K562 (cell line): Measurements from ENCODE around the gene RABL6. TPM values are rescaled to one million over a fixed set of nuclear protein-coding genes. Genes with fewer than 3 reads are reported as not detected.

Source experiments
- ARID1B ChIP-seq: fragments of 450-650 bp; IDR thresholded peaks from 2 replicates; pipeline ENCODE4 v1.6.1; 2016; ENCODE audit warnings: antibody characterized with exemption, mild to moderate bottlenecking, inconsistent platforms
- KLF1 ChIP-seq: fragments of 450-650 bp; IDR thresholded peaks from 2 replicates; pipeline ENCODE4 v1.6.1; 2016; ENCODE audit warnings: missing genetic modification characterization, missing compliant biosample characterization
- MBD2 ChIP-seq: sonication (generic); IDR thresholded peaks from 2 replicates; pipeline ENCODE4 v1.6.1; 2016; ENCODE audit warnings: low read depth, borderline replicate concordance
- NFRKB ChIP-seq: fragments of 450-650 bp; IDR thresholded peaks from 2 replicates; pipeline ENCODE4 v1.6.1; 2016; ENCODE audit warnings: low read depth
- PML ChIP-seq: IDR thresholded peaks from 2 replicates; pipeline ENCODE4 v1.6.1; 2012; ENCODE audit warnings: low read length, inconsistent platforms
- POLR2AphosphoS2 ChIP-seq: IDR thresholded peaks from 2 replicates; pipeline ENCODE4 v1.6.1; 2012; ENCODE audit warnings: low read length, improper control_type of control experiment
- POLR2G ChIP-seq: fragments of 200-400 bp; formaldehyde crosslinking; IDR thresholded peaks from 2 replicates; pipeline ENCODE4 v1.6.1; 2017; ENCODE audit warnings: low read depth, mild to moderate bottlenecking, antibody characterized with exemption, low read length, moderate library complexity
- POLR2H ChIP-seq: IDR thresholded peaks from 2 replicates; pipeline ENCODE4 v1.6.1; 2016; ENCODE audit warnings: missing genetic modification characterization, low read depth, mild to moderate bottlenecking, control low read depth, missing compliant biosample characterization, moderate library complexity
- SIRT6 ChIP-seq: IDR thresholded peaks from one replicate; pipeline ENCODE4 v1.6.1; 2012; ENCODE audit warnings: low read depth, mild to moderate bottlenecking, control low read depth, inconsistent platforms, low read length, moderate library complexity
- THRAP3 ChIP-seq: fragments of 450-650 bp; IDR thresholded peaks from 2 replicates; pipeline ENCODE4 v1.6.1; 2016; ENCODE audit warnings: mild to moderate bottlenecking, inconsistent platforms, borderline replicate concordance
- ZNF197 ChIP-seq: fragments of 200-800 bp; sonication (Bioruptor generic); IDR thresholded peaks from 2 replicates; pipeline ENCODE4 v1.6.1; 2016; ENCODE audit warnings: low read depth, missing genetic modification characterization, missing compliant biosample characterization
- polyA plus RNA-seq, 8 experiments: library from polyadenylated mRNA; depleted of rRNA in 4 of 8; stranded (reverse) in 5 of 8; unstranded in 3 of 8; fragments of >200 nt; fragmentation: Nextera tagmentation in 2 of 8; fragmentation: Illumina TruSeq in 1 of 8; extraction: Ambion mirVana in 2 of 8; extraction: Trizol in 1 of 8; gene quantifications; 2 replicates each; pipeline versions ENCODE4 v1.2.1 to v1.2.3, GENCODE V29; 2011 to 2014; ENCODE audit warnings: inconsistent platforms in 1 of 8, missing spikeins in 1 of 8
- total RNA-seq, 7 experiments: library from RNA; depleted of rRNA in 6 of 7; stranded (reverse); fragments of >200 nt in 6 of 7; fragmentation: Illumina TruSeq in 2 of 7; extraction: Trizol in 2 of 7; gene quantifications; 2 replicates each; pipeline versions ENCODE4 v1.2.1 to v1.2.3, GENCODE V29; 2011 to 2021; ENCODE audit warnings: low replicate concordance in 1 of 7
- TF ChIP-seq, protein P1 (sequence below), 2 experiments: IDR thresholded peaks; 2 replicates each; pipeline ENCODE4 v1.6.1; 2011; ENCODE audit warnings: borderline replicate concordance in 1 of 2, control low read depth in 1 of 2, low read depth in 1 of 2, low read length in 1 of 2, mild to moderate bottlenecking in 1 of 2, mixed read lengths in 1 of 2, moderate library complexity in 1 of 2; ENCODE audit not compliant: insufficient read depth in 1 of 2, insufficient read length in 1 of 2, poor library complexity in 1 of 2, severe bottlenecking in 1 of 2; ENCODE audit errors: extremely low read depth in 1 of 2
- TF ChIP-seq, protein P2 (sequence below), 2 experiments: fragments of 450-650 bp; IDR thresholded peaks; 2 replicates each; pipeline ENCODE4 v1.6.1; 2016
- TF ChIP-seq, protein P3 (sequence below): IDR thresholded peaks from 3 replicates; pipeline ENCODE4 v1.6.1; 2011; ENCODE audit warnings: borderline replicate concordance, mild to moderate bottlenecking, moderate library complexity; ENCODE audit not compliant: insufficient read length; ENCODE audit errors: extremely low read depth
- TF ChIP-seq, protein P4 (sequence below): fragments of 250-450 bp; sonication (Bioruptor Pico); IDR thresholded peaks from 2 replicates; pipeline ENCODE4 v1.5.1; 2021; ENCODE audit warnings: mild to moderate bottlenecking
- TF ChIP-seq, protein P5 (sequence below): sonication (generic); formaldehyde crosslinking; IDR thresholded peaks from 2 replicates; pipeline ENCODE4 v1.8.0; 2022; ENCODE audit warnings: missing genetic modification reagents, mild to moderate bottlenecking, borderline replicate concordance

The RABL6 gene
- total and polyA plus RNA-seq, 9 of the 15 experiments (the other 6 are each of a cell fraction or from before 2014, with no cell fraction given), result 5.6 to 181 (median 84.5) TPM

DNA sequence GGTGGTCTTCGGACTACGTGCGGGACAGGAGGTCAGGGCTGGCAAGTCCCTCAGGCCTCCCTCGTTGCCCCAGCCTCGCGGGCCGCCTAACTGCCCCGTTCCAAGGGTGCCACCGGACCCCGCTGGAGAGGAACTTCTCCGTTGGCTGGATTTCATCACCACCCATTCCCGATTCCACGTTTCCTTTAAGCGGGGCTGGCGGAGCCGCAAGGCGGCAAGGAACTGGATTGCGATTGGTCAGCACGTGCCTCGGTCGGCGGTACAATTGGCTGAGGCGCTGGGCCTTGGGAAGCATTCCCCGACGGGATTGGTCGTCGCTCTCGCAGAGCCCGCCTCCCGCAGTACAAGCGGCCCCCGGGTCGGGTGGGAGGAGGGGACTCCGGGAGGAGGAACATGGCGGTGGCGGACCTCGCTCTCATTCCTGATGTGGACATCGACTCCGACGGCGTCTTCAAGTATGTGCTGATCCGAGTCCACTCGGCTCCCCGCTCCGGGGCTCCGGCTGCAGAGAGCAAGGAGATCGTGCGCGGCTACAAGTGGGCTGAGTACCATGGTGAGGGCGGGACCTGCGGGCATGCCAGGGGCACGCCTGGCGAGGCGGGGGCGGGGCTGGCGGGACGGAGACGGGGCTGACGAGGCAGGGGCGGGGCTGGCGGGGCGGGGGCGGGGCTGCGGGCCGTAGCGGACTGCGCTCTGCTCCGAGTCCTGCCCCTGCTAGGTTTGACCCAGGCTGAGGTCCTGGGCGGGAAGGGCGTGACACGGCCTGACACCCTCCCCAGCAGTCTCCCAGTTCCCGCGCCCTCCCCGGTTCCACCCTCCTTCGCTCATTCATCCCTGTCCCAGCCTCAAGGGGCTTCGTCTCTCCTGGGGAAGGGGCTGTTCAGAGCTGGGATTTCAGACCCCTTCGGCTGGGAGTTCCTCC lies 41.6 kb downstream of the RABL6 start, which contains the start of gene PHPT1 (continued):
- TF ChIP-seq, protein P1, sequence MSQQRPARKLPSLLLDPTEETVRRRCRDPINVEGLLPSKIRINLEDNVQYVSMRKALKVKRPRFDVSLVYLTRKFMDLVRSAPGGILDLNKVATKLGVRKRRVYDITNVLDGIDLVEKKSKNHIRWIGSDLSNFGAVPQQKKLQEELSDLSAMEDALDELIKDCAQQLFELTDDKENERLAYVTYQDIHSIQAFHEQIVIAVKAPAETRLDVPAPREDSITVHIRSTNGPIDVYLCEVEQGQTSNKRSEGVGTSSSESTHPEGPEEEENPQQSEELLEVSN (IDR thresholded peaks at IDR 0.05; ENCODE audit: borderline replicate concordance in 1 of 2, extremely low read depth in 1 of 2, insufficient read depth in 1 of 2, insufficient read length in 1 of 2, low read depth in 1 of 2, low read length in 1 of 2, poor library complexity in 1 of 2, severe bottlenecking in 1 of 2), result peak; percentile 81 to 83
- TF ChIP-seq, protein P2, sequence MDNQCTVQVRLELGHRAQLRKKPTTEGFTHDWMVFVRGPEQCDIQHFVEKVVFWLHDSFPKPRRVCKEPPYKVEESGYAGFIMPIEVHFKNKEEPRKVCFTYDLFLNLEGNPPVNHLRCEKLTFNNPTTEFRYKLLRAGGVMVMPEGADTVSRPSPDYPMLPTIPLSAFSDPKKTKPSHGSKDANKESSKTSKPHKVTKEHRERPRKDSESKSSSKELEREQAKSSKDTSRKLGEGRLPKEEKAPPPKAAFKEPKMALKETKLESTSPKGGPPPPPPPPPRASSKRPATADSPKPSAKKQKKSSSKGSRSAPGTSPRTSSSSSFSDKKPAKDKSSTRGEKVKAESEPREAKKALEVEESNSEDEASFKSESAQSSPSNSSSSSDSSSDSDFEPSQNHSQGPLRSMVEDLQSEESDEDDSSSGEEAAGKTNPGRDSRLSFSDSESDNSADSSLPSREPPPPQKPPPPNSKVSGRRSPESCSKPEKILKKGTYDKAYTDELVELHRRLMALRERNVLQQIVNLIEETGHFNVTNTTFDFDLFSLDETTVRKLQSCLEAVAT (IDR thresholded peaks at IDR 0.05), result peak in 1 of 2 experiments; percentile 96; a peak in 3 of 4 replicates
- TF ChIP-seq PML (peak; percentile 50; the same call in 1 of the 2 replicates), ARID1B (peak; percentile 15; the same call in 1 of the 2 replicates), MBD2 (peak; percentile 100), SIRT6 (no peak), NFRKB (peak; percentile 96), POLR2H (tag) (peak; percentile 88), POLR2AphosphoS2 (peak; percentile 94), KLF1 (0 out of 2 replicates have a peak, but pooled peaks have one; percentile 23), THRAP3 (no peak), POLR2G (peak; percentile 86), ZNF197 (no peak)
- TF ChIP-seq, protein P3, sequence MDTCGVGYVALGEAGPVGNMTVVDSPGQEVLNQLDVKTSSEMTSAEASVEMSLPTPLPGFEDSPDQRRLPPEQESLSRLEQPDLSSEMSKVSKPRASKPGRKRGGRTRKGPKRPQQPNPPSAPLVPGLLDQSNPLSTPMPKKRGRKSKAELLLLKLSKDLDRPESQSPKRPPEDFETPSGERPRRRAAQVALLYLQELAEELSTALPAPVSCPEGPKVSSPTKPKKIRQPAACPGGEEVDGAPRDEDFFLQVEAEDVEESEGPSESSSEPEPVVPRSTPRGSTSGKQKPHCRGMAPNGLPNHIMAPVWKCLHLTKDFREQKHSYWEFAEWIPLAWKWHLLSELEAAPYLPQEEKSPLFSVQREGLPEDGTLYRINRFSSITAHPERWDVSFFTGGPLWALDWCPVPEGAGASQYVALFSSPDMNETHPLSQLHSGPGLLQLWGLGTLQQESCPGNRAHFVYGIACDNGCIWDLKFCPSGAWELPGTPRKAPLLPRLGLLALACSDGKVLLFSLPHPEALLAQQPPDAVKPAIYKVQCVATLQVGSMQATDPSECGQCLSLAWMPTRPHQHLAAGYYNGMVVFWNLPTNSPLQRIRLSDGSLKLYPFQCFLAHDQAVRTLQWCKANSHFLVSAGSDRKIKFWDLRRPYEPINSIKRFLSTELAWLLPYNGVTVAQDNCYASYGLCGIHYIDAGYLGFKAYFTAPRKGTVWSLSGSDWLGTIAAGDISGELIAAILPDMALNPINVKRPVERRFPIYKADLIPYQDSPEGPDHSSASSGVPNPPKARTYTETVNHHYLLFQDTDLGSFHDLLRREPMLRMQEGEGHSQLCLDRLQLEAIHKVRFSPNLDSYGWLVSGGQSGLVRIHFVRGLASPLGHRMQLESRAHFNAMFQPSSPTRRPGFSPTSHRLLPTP, result no peak
- TF ChIP-seq, protein P4, sequence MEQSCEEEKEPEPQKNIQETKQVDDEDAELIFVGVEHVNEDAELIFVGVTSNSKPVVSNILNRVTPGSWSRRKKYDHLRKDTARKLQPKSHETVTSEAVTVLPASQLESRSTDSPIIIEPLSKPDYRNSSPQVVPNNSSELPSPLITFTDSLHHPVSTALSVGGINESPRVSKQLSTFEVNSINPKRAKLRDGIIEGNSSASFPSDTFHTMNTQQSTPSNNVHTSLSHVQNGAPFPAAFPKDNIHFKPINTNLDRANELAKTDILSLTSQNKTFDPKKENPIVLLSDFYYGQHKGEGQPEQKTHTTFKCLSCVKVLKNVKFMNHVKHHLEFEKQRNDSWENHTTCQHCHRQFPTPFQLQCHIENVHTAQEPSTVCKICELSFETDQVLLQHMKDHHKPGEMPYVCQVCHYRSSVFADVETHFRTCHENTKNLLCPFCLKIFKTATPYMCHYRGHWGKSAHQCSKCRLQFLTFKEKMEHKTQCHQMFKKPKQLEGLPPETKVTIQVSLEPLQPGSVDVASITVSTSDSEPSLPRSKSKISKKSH (CRISPR knock-in tag), result no peak
- TF ChIP-seq, protein P5, sequence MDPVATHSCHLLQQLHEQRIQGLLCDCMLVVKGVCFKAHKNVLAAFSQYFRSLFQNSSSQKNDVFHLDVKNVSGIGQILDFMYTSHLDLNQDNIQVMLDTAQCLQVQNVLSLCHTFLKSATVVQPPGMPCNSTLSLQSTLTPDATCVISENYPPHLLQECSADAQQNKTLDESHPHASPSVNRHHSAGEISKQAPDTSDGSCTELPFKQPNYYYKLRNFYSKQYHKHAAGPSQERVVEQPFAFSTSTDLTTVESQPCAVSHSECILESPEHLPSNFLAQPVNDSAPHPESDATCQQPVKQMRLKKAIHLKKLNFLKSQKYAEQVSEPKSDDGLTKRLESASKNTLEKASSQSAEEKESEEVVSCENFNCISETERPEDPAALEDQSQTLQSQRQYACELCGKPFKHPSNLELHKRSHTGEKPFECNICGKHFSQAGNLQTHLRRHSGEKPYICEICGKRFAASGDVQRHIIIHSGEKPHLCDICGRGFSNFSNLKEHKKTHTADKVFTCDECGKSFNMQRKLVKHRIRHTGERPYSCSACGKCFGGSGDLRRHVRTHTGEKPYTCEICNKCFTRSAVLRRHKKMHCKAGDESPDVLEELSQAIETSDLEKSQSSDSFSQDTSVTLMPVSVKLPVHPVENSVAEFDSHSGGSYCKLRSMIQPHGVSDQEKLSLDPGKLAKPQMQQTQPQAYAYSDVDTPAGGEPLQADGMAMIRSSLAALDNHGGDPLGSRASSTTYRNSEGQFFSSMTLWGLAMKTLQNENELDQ (CRISPR knock-in tag), result no peak
